ENCODE results near the gene C1orf115. TPM values are rescaled to one million over a fixed set of nuclear protein-coding genes. Genes with fewer than 3 reads are reported as not detected.

The C1orf115 gene
- total RNA-seq (2022; extraction: Qiagen RNA extraction; ENCODE audit: low read depth): 4.4 to 5.8 TPM (median 5.2 TPM) in 5 replicates

DNA sequence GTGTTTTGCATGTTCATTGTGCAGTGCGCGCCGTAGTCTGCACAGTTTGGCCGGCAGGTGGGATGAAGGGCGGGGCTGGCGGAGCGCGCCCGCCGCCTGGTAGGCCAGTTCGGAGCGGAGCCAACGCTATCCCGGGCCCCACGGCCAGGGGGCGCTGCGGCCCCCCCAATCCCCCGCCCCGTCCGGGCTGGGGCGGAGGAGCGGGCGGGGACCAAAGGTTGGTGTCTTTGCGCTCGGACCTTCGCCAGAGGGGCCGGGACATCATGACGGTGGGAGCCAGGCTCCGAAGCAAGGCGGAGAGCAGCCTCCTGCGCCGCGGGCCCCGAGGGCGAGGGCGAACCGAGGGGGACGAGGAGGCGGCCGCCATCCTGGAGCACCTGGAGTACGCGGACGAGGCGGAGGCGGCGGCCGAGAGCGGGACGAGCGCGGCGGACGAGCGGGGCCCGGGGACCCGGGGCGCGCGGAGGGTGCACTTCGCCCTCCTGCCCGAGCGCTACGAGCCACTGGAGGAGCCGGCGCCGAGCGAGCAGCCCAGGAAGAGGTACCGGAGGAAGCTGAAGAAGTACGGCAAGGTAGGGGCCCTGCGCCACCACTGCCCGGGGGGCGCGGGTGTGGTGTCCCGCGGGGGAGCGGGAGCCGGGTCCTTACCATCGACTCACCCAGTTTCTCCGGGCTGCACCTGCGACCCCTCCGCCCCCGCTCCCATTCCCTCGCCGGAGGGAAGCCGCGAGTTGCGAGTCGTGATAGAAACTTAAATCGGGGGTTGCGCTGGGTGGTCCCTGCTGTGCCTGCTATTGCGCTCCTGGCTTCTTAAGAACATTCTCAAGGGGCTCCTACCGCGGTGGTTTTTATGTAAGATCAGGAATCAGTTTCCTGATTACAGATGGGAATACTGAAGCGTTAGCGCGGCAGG is at the start of gene C1orf115:
TSS of gene C1orf115 (plus strand) at position 224 of the 913 bp plus-strand sequence. CDS start at position 264, 40 bp downstream.

DNA sequence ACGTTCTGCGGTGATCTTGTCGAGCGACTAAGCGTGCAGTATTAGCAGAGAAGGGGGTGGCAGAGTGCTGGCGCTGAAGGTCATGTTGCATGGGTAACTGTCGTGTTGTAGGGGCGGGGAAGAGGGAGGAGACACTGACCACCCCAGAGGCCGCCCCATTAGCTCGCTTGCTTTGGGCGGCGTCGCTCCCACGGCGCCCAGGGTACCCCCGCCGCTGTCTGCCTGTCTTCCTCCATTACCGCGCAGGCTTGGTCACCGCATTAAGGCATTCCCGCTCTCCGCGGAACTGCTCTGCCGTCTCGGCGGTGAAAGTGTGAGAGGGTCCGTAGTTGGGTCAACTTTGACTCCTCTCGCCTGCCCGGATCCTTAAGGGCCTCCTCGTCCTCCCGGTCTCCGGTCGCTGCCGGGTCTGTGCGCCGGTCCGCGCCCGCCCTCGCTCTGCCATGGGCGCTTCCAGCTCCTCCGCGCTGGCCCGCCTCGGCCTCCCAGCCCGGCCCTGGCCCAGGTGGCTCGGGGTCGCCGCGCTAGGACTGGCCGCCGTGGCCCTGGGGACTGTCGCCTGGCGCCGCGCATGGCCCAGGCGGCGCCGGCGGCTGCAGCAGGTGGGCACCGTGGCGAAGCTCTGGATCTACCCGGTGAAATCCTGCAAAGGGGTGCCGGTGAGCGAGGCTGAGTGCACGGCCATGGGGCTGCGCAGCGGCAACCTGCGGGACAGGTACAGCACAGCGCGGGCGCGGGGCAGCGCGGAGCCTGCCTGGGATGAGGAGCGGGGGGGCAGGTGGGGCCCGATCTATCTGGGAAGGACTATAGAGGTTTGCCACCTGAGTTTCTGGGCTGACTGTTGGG is 58.1 kb downstream of the C1orf115 start, which contains the start of gene MTARC2:
TSS of gene MTARC2 (plus strand) at position 234 of the 846 bp plus-strand sequence. CDS start at position 444, 210 bp downstream.

Other genes with a start within 250 kb of the C1orf115 start
- gene MARK1, start 162.2 kb upstream of the C1orf115 start, total RNA-seq (2022; extraction: Qiagen RNA extraction; ENCODE audit: low read depth): 0.05 to 0.40 TPM (median 0.10 TPM) in 5 replicates
- gene MTARC2, start 58.0 kb downstream of the C1orf115 start, total RNA-seq (2022; extraction: Qiagen RNA extraction; ENCODE audit: low read depth): 7.6 to 14.2 TPM (median 9.5 TPM) in 5 replicates
- gene MTARC1, start 96.5 kb downstream of the C1orf115 start, total RNA-seq (2022; extraction: Qiagen RNA extraction; ENCODE audit: low read depth): 8.6 to 12.6 TPM (median 9.7 TPM) in 5 replicates
- 4.2 to 5.9 TPM (median 5.1 TPM) in 5 replicates for gene HLX, start 189.1 kb downstream of the C1orf115 start, total RNA-seq (2022; extraction: Qiagen RNA extraction; ENCODE audit: low read depth)

Data from A549 treated with CpdA at 1 μM for 4 hours (cell line).